Putamen (tissue), 1 donor: ENCODE measurements around the gene PPP1R17.

Experiments
- DNase-seq: peaks from one replicate; pipeline ENCODE4 v3.0.0-alpha.2; 2016; ENCODE audit warnings: low spot score

The PPP1R17 gene

DNA sequence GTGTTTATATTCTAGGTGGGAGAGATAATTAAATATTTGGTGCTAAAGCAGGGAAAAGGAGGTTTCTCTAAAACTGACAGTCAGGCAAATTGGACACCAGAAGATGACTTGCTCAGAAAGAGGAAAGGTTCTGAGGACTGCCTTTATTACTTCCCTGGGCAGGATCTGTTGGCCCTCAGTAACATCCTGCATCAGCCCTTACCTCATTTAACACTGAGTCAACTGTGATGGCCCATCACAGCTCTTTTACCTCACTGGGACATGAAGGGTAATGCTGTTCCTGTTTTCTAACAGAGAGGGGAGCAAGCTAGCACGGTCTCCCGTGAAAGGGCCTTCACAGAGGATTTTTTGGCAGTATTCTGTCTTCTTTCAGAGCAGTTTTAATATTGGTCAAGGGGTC, 12.0 kb downstream of the PPP1R17 start:
- DNase-seq, result no peak

DNA sequence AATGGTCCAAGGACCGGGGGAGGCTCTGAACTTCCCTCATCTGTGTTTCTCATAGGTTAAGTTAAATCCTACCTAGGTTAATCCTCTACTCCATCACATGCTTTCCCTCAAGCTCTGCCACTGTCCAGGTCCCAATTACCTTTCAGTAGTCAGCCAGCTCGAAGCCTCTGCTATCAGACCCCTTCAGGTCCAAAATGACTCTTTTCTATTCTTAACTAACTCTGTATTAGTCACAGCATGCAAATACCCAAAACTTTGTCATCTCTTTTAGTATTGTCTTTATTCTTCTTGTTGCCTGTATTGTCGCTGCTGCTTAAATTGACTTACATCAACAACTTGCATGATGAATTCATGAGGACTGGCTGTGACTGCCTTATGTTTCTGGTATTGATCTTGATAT, 15.3 kb downstream of the PPP1R17 start:
- no peak for DNase-seq

DNA sequence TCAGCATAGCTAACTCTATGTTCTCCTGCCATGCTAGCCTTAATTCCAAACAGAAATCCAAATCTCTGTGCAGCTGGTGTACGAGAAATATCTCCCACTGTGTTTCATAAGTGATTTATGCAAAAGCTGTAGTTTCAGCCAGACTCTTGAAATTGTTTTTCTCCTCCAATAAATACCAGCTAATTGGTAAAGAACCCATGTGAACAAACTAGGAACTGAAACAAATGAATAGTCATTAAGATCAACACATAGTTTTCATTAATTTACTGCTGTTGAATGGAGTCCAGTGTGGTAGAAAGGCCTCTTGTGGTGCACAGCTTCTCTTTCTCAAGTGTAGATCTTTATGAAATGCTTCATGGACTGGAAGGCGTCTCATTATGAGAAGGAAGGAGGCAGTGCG, 18.4 kb downstream of the PPP1R17 start:
- no peak for DNase-seq

DNA sequence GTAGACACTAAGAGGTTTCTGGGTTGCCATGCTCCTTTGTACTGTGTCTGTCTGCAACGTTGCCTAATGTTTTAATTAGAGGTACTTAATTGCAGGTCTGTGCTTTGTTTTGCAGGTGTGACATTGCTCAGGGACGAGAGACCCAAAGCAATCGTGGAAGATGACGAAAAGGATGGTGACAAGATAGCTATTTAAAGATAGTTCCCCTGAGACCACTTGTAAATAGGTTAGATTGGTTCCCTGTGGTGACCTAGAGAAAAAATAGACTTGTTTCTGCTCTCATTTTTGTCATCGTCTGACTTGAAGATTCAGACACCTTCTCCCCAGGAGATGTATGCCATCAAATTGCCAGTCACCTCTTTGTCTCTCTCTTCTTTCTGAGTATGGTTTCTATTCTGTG, 20.1 kb downstream of the PPP1R17 start:
- DNase-seq, result no peak

DNA sequence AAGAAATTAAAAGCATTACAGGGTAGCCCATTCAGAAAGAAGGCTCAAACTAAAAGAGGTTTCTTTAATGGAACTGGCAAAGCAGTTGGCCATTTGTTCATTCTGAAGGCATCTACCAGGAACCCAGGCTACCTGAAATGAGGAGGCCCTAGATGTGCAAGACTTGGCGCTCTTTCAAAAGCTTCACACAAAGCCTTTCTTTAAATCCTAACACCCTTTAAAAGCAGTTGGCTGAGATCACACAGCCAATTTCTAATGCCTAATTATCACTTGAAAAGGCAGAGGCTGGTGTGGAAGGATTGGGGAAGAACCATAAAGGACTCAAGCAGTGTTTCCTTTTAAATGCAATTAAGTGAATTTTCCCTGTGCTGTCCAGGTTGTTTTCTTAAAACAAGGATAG, 23.2 kb downstream of the PPP1R17 start:
- DNase-seq, result no peak

DNA sequence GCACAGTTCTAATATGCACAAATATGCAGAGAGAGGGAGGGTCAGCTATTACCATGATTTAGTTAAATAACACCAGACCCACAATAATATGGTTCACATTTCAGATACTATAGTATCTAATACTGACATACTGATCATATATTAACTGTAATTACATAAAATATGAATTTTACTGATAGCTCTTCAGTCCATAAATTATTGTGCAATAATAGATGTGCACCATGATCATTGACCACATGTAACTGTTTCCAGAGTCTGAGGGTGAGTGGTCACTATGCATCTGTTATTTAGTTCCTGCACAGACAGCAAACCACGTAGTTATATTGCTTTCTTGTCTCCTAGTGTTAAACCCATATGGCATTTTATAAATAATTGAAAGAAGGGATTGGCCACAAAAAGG, 29.3 kb downstream of the PPP1R17 start:
- DNase-seq, result no peak

DNA sequence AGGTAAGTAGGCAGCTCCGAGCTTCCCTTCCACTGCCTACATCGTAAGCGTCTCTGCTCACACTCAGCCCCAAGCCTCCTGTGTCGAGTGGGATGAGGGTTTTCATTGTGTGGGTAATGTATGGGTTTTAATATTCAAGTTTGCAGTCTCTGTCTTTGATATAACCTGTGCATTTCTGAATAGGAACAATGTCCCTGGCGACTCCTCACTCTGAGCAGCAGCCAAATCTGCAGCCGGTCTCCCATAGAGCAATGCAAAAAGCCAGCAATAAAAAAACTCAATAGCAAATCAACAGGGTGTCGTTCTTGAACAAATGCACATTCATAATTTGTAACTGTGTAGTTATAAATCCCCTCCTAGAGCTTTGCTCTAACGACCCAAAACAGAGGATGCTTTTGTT, 33.4 kb downstream of the PPP1R17 start:
- no peak for DNase-seq

DNA sequence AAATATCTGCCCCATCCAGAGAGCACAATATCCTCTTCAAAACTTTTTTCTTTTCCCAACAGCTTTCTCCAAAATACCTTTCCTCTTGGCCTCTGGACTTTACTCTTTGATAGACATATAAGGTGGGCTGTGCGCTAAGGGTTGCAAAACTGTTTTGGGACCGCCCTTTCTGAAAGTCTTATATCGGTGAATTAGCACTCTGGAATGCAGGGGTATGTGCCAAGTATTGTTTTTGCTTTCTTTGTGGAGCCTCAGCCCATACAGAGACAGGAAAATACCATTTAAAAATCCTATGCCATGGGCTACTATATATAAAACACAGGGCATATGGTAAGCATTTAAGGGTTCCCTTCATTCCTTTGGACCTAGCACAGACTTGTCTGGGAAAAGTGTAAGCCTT, 37.7 kb downstream of the PPP1R17 start:
- DNase-seq, result no peak

DNA sequence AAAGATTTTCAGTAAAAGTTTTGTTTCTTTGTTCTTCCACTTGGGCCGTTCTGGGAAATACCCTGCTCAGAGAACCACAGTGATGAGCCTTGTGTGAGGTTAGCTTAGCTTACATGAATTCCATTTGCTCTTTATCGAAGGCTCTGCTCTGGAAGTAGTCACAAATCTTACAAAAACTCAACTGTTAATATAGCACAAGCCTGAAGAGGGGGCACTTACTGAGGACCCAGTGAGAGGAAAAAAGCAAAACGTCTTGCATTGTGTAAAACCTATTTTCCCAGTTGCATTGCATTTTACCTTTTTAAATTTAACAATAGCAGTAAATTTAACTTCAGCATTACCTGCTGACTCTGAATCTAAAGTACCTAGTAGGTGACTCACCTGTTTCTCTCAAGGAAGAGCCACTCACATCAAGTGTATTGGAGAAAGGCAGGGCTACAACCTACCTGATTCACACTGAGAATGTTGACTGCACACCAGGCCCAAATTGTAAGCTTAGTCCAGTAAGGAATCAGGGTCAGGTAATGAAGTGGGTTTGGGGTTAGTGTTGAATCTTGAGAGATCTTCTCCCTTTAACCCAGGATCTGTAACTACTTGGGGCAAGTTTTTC, 42.3 kb downstream of the PPP1R17 start:
- DNase-seq, result no peak

DNA sequence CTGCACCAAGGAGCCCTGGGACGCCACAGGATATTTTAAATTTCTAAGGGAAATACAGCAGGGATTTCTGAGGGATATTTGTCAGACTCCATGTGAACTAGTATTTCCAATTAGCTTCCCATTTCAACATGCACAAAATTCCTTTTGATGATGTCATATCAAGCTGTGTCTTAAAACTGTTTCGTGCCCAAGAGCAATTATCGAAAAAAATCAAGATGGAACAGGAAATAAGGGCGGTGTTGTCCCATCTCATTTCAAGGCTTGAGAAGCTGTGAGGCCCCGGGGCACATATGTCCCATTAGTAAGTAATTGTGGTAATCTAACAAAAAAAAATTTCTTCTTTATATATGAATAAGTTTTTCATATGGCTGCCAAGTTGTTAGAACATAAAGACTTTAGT, 47.4 kb downstream of the PPP1R17 start:
- DNase-seq, result no peak

DNA sequence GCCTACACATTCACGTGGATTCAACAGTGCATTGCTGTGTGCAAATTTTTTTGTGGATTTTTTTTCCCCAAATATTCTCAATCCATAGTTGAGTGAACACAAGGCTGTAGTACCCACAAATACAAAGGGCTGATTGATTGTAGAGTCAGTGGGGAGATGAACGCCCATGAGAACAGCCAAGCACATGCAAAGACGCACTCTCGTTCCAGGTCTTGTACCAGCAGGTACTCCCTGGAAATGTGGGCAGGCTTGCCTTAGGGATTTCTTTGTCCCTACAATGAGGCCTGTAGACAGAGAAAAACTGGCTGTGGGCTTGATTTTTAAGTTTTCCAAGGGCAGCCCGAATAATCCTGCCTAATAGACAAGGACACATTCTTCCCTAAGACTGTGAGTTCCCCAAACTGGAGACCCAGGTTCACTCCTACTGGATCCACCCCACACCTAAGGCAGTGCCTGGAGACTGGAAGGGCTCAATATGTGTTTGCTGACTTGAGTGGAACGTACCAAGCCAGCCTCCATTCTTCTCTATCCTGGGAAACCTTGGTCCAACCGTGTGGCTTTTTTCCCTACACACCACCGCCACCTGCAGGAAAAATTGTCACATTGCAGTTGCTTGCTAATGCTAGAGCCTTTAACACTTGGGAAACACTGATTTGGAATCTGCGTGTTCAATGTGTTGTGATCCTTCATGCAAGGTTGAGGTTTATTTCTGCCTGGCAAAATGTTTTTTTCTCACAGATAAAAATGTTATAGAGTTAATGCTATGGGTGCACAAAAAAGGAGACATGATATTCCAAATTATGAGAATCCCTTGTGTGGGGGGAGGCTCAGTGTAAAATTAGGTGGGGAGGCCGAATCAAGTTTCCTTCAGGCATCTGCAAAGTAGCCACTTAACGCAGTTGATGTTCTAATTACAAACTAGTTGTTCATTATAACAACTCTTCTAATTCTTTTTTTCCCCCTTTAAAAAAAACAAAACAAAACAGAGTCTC, 49.3 kb downstream of the PPP1R17 start:
- peak; percentile 71 for DNase-seq

DNA sequence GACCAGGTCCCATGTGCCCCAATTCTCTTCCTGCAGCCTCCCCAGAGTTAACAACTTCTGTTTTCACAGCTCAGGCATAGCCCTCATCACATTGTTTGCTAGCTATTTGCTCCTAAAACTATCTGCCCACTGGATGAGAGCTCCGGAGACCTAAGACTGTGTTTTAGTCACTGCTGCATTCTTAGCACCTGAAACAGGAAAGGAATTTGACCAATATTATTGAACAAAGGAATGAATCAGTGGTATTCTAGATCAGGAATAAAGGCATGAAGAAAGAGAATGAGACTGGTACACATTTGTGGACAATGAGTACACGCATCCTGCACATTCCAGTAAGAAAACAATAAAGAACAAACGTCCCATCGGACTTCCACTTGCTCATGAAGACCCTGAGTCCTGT, 54.8 kb downstream of the PPP1R17 start:
- DNase-seq, result no peak

DNA sequence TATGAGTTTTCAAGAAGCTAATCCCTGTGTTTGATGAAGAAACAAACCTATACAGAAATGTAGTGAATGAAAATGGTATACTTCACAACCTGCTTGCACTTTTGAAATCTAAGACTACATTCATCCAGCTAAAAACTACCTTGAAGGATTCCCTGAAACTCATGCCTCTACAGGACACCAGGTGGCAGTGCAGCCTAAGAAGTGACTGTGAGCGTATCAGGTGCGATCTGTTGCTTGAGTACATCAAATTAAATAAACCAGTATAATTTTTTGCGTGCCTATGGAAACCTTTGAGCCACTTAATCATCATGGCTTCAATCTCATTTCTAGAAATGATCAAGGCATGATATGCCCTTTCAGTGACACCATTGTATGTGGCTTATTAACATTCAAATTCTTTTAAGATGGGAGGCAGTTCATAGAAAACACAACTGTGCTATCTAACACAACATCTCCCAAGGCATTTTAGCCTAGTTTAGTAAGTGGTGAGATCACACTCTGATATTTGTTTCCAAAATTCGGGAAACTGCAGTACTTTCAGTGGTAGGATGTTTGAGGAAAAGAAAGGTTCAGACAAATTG, 57.4 kb downstream of the PPP1R17 start:
- peak; percentile 74 for DNase-seq

DNA sequence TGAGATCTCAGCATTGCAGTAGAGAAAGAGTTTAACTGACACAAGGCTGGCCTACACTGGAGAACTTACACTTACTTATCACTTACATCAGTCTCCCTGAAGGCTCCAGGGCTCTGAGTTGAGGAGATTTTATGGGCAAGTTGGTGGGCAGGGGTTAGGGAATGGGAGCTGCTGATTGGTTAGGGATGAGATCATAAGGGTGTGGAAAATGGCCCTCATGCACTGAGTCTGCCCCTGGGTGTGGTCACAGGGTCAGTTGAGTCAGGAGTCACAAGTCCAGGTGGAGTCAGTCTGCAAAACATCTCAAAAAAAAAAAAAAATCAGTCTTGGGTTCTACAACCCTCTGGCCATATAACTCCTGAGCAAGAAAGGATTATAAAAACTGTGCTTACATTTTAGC, 60.5 kb downstream of the PPP1R17 start:
- no peak for DNase-seq

DNA sequence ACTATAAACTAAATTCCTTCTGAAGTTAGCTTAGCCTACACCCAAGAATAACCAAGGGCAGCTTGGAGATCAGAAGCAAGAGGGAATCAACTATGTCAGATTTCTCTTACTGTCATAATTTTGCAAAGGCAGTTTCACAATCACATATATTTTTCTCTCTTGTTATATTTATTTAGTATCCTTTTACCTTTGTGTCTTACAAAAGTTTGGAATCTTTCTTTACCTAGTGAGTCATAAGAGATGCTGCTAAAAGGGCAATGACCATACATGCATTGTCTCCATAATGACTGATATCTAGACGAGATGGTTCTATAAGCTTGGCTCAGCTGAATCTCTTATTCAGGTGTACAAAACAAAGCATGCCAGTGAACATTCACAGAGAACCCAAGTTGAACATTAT, 61.1 kb downstream of the PPP1R17 start:
- no peak for DNase-seq

DNA sequence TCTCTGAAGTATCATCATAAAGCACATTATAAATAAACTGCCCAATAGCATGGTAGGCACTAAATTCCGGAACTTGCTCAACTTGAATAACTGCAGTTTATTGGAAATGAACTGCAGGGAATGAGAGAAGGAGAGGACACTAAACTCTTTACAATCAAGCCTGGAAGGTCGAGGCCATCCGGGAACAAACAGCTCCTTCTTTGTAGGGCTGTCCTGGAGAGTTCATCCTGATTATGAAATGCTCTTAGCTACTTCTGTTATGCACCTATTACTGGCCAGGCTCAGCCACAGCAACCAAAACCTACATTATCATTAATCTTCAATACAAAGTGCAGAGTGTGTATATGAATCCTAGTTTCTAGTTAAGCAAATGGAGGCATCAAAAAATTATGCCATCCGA, 64.7 kb downstream of the PPP1R17 start:
- no peak for DNase-seq
